GM18858 (cell line): ENCODE data around the gene FOXL3.

Source experiments
- ATAC-seq: cut with Tn5 transposase; IDR thresholded peaks from one replicate; pipeline ENCODE4 v1.9.1; 2021; ENCODE audit not compliant: unreplicated experiment

The FOXL3 gene

GRCh38 chr7:265998-266850 is 23.7 kb upstream of the FOXL3 start:
- ATAC-seq = no peak

GRCh38 chr7:266851-267840 is 22.8 kb upstream of the FOXL3 start:
- no peak for ATAC-seq

GRCh38 chr7:268991-269390 is 21.0 kb upstream of the FOXL3 start:
- no peak for ATAC-seq

- ATAC-seq = no peak
These were observed 20.2 kb upstream of the FOXL3 start for GRCh38 chr7:269721-270120.

GRCh38 chr7:270351-270983 is 19.5 kb upstream of the FOXL3 start:
- ATAC-seq = no peak

GRCh38 chr7:271266-272107 is 18.5 kb upstream of the FOXL3 start:
- no peak for ATAC-seq

- ATAC-seq = no peak
These were observed 17.8 kb upstream of the FOXL3 start for GRCh38 chr7:272108-272615.

GRCh38 chr7:272631-273030 is 17.3 kb upstream of the FOXL3 start:
- ATAC-seq = no peak

GRCh38 chr7:273327-273726 is 16.6 kb upstream of the FOXL3 start:
- ATAC-seq = no peak

- no peak for ATAC-seq
These were observed 15.7 kb upstream of the FOXL3 start for GRCh38 chr7:274266-274665.

GRCh38 chr7:276230-276835 is 13.6 kb upstream of the FOXL3 start:
- ATAC-seq = no peak

- no peak for ATAC-seq
These were observed 12.7 kb upstream of the FOXL3 start for GRCh38 chr7:277228-277627.

GRCh38 chr7:278081-278480 is 11.9 kb upstream of the FOXL3 start:
- ATAC-seq = no peak

- ATAC-seq = no peak
These were observed 10.1 kb upstream of the FOXL3 start for GRCh38 chr7:279821-280220.

- no peak for ATAC-seq
These were observed 9.5 kb upstream of the FOXL3 start for GRCh38 chr7:280461-280860.

- ATAC-seq = no peak
These were observed 8.3 kb upstream of the FOXL3 start for GRCh38 chr7:281637-282036.

- no peak for ATAC-seq
These were observed 7.3 kb upstream of the FOXL3 start for GRCh38 chr7:282621-283020.

GRCh38 chr7:284762-285722 is 4.9 kb upstream of the FOXL3 start:
- ATAC-seq = no peak

GRCh38 chr7:285731-286130 is 4.2 kb upstream of the FOXL3 start:
- ATAC-seq = no peak
